OCI-LY7 (cell line): ENCODE measurements around the gene PRB2. TPM values are rescaled to one million over a fixed set of nuclear protein-coding genes. Genes with fewer than 3 reads are reported as not detected.

ENCODE experiments used
- BruUV-seq: library from RNA; stranded (reverse); fragments of 400-500 nt; replicated peaks from 2 replicates; lab custom pipeline; 2021; lab: Mats Ljungman, UMichigan
- CTCF ChIA-PET: fragments of 300-600 bp; sonication (Branson Sonifier 250); formaldehyde crosslinking; loops from one replicate; lab custom pipeline; 2022; ENCODE audit warnings: antibody characterized with exemption; ENCODE audit not compliant: unreplicated experiment; lab: Charles Lee
- POLR2A ChIA-PET: fragments of 300-600 bp; sonication (Branson Sonifier 250); formaldehyde crosslinking; loops from one replicate; lab custom pipeline; 2022; ENCODE audit warnings: antibody characterized with exemption; lab: Charles Lee
- DNase-seq: peaks from one replicate; pipeline ENCODE4 v3.0.0-alpha.2; 2015; ENCODE audit warnings: low spot score
- H2AFZ ChIP-seq: fragments of 200-600 bp; sonication (generic), shearing (Covaris generic); 2 replicates; pipeline ENCODE4 v1.6.1; 2014; ENCODE audit warnings: mild to moderate bottlenecking, antibody characterized with exemption, low read length, moderate library complexity
- H3K27ac ChIP-seq: fragments of 200-600 bp; sonication (generic); 2 replicates; pipeline ENCODE4 v1.5.1; 2014; ENCODE audit warnings: mixed run types, low read depth, mild to moderate bottlenecking, moderate library complexity, low read length, inconsistent platforms; ENCODE audit not compliant: poor library complexity, severe bottlenecking
- H3K36me3 ChIP-seq: fragments of 200-600 bp; sonication (generic); 2 replicates; pipeline ENCODE4 v1.6.1; 2014; ENCODE audit warnings: mild to moderate bottlenecking, antibody characterized with exemption, low read length, moderate library complexity, mixed read lengths; ENCODE audit not compliant: insufficient read depth
- H3K4me1 ChIP-seq: fragments of 200-600 bp; sonication (generic); 2 replicates; pipeline ENCODE4 v1.5.1; 2014; ENCODE audit warnings: mild to moderate bottlenecking, low read length; ENCODE audit not compliant: insufficient read depth, poor library complexity, severe bottlenecking
- H3K4me2 ChIP-seq: fragments of 200-600 bp; sonication (generic); 2 replicates; pipeline ENCODE4 v1.6.1; 2014; ENCODE audit warnings: mild to moderate bottlenecking, low read length
- H3K4me3 ChIP-seq: fragments of 200-600 bp; sonication (generic); 2 replicates; pipeline ENCODE4 v1.5.1; 2014; ENCODE audit warnings: mild to moderate bottlenecking, low read depth, low read length; ENCODE audit not compliant: poor library complexity, severe bottlenecking
- H3K79me2 ChIP-seq: fragments of 200-600 bp; sonication (generic); 2 replicates; pipeline ENCODE4 v1.6.1; 2016; ENCODE audit warnings: low read depth, mild to moderate bottlenecking, low read length, moderate library complexity, mixed read lengths; ENCODE audit not compliant: insufficient read depth
- H3K9me2 ChIP-seq: fragments of 200-600 bp; sonication (generic); 2 replicates; pipeline ENCODE4 v1.6.1; 2016; ENCODE audit warnings: mild to moderate bottlenecking, low read length, mixed read lengths; ENCODE audit not compliant: insufficient read depth
- H3K9me3 ChIP-seq: fragments of 200-600 bp; sonication (generic); 2 replicates; pipeline ENCODE4 v1.6.1; 2014; ENCODE audit warnings: mild to moderate bottlenecking, mixed run types, low read length, mixed read lengths
- H4K20me1 ChIP-seq: fragments of 200-600 bp; sonication (generic); 2 replicates; pipeline ENCODE4 v1.6.1; 2014; ENCODE audit warnings: mild to moderate bottlenecking, antibody characterized with exemption, low read length, moderate library complexity, mixed read lengths; ENCODE audit not compliant: insufficient read depth
- EZH2phosphoT487 ChIP-seq: fragments of 200-600 bp; sonication (generic); IDR thresholded peaks from 2 replicates; pipeline ENCODE4 v1.6.1; 2018; ENCODE audit warnings: low read depth, borderline replicate concordance, mild to moderate bottlenecking, mixed run types, antibody characterized with exemption, low read length, moderate library complexity, mixed read lengths
- intact Hi-C: fragments of 100-400 bp; cut with micrococcal nuclease; formaldehyde crosslinking; loops from one replicate; pipeline ENCODE4 v1.10.0; 2022; ENCODE audit not compliant: unreplicated experiment
- total RNA-seq, 2 experiments: library from RNA; depleted of rRNA in 1 of 2; stranded (reverse); fragments of >200 nt in 1 of 2; shearing (Covaris generic) in 1 of 2; gene quantifications; 2 replicates each; pipeline ENCODE4 v1.2.3, GENCODE V29; 2014 to 2022
- TF ChIP-seq, protein P1 (sequence below): fragments of 200-600 bp; sonication (generic); conservative IDR thresholded peaks from 2 replicates; pipeline ENCODE4 v1.5.1; 2014; ENCODE audit warnings: mild to moderate bottlenecking, antibody characterized with exemption, low read length, moderate library complexity, mixed read lengths

PRB2 gene
- total RNA-seq, 2 experiments from 2014 or later, result not detected

DNA sequence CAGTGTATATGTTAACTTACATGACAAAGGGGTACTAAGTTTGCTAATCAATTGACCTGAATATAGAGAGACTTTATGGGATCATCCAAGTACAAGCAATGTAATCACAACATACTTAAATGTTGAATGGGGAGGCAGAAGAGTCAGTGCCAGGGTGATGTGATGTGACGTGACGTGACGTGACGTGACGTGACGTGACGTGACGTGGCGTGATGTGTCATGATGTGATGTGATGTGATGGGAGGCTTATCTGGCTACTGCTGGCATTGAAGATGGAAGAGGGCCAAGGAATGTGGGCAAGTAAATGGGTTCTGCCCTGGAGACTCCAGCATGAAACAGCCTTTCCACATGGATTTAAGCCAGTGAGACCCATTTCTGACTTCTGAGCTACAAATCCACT, 46.9 kb downstream of the PRB2 start:
- Histone ChIP-seq H3K4me1 (no peaks in the 10 kb centered on the region), H2AFZ (no peak overlapping the region), H3K9me3 (no peaks in the 10 kb centered on the region), H3K4me2 (no peak overlapping the region), H4K20me1 (no peaks in the 10 kb centered on the region), H3K27ac (no peak overlapping the region), H3K9me2 (no peaks in the 10 kb centered on the region), H3K79me2 (no peaks in the 10 kb centered on the region), H3K36me3 (no peaks in the 10 kb centered on the region), H3K4me3 (no peak overlapping the region)
- intact Hi-C loops, result no loop called here
- ChIA-PET POLR2A (no interaction called here), CTCF (no interaction called here)
- BruUV-seq, result no TSS peak
- no peak for DNase-seq
- TF ChIP-seq, protein P1, sequence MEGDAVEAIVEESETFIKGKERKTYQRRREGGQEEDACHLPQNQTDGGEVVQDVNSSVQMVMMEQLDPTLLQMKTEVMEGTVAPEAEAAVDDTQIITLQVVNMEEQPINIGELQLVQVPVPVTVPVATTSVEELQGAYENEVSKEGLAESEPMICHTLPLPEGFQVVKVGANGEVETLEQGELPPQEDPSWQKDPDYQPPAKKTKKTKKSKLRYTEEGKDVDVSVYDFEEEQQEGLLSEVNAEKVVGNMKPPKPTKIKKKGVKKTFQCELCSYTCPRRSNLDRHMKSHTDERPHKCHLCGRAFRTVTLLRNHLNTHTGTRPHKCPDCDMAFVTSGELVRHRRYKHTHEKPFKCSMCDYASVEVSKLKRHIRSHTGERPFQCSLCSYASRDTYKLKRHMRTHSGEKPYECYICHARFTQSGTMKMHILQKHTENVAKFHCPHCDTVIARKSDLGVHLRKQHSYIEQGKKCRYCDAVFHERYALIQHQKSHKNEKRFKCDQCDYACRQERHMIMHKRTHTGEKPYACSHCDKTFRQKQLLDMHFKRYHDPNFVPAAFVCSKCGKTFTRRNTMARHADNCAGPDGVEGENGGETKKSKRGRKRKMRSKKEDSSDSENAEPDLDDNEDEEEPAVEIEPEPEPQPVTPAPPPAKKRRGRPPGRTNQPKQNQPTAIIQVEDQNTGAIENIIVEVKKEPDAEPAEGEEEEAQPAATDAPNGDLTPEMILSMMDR, result no peak
- no peak for TF ChIP-seq EZH2phosphoT487

DNA sequence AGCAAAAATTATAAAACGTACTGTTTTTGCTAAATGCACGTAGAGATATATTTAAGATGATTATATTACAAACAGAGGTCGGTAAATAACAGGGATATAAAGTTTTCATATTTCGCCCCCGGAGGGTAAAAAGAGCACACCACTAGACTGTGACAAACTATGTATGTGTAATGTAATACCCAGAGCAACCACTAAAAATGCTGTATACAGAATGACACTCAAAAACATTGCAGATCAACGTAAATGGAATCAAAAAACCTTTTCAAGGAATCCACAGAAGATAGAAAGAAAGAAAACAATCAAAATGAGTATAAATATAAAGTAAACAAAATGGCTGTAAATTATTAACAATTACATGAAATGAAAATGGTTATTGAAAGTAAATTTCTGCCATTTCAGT, 47.6 kb downstream of the PRB2 start:
- no peak for TF ChIP-seq EZH2phosphoT487
- TF ChIP-seq, protein P1, result peak; percentile 63; the same call in 1 of the 2 replicates
- Histone ChIP-seq H3K9me3 (no peaks in the 10 kb centered on the region), H3K36me3 (no peaks in the 10 kb centered on the region), H3K9me2 (no peaks in the 10 kb centered on the region), H3K79me2 (no peaks in the 10 kb centered on the region), H3K4me3 (no peak overlapping the region), H3K4me1 (no peaks in the 10 kb centered on the region), H4K20me1 (no peaks in the 10 kb centered on the region), H3K27ac (no peak overlapping the region), H3K4me2 (no peak overlapping the region), H2AFZ (no peak overlapping the region)
- no TSS peak for BruUV-seq
- intact Hi-C loops, result no loop called here
- POLR2A ChIA-PET, result no interaction called here
- CTCF ChIA-PET, result no interaction called here
- DNase-seq, result peak; percentile 5

DNA sequence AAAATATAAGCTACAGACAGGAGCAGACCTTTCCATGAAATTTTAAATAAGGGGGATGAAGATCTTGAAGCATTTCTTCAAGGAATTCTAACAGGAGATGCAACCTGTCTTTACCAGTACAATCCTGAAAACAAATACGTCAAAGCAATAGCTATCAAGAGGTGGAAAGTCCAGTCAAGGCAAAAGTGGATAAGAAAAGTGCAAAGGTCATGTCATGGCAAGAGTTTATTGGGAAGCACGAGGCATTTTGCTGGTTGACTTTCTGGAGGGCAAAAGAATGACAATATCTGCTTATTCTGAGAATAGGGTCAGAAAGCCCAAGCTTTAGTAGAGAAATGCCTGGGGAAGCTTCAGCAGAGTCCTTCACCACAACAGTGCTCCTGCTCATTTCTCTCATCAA, 50.9 kb downstream of the PRB2 start:
- no peak overlapping the region for H3K4me3 ChIP-seq
- no peaks in the 10 kb centered on the region for H3K36me3 ChIP-seq
- DNase-seq, result no peak
- TF ChIP-seq, protein P1, result no peak
- no peak for TF ChIP-seq EZH2phosphoT487
- CTCF ChIA-PET, result no interaction called here
- no peaks in the 10 kb centered on the region for H4K20me1 ChIP-seq
- no peaks in the 10 kb centered on the region for H3K9me2 ChIP-seq
- POLR2A ChIA-PET, result interaction anchor here (0.6 to 1.4 kb wide), 3 partner anchors 15 to 1848 kb away, joined by 3 to 4 read pairs (median 4); no protein-coding TSS in a partner anchor
- intact Hi-C loops, result no loop called here
- no peaks in the 10 kb centered on the region for H3K4me1 ChIP-seq
- H3K79me2 ChIP-seq, result no peaks in the 10 kb centered on the region
- H3K9me3 ChIP-seq, result no peaks in the 10 kb centered on the region
- H2AFZ ChIP-seq, result no peak overlapping the region
- H3K27ac ChIP-seq, result no peak overlapping the region
- no peak overlapping the region for H3K4me2 ChIP-seq
- no TSS peak for BruUV-seq

Other genes starting within 250 kb of the PRB2 start
- 5.8 and 8.4 TPM in 2 replicates for gene SMIM10L1, start 224.4 kb downstream of the PRB2 start, total RNA-seq (2014; rRNA removed; shearing (Covaris generic))
- 6.9 and 7.8 TPM in 2 replicates for gene SMIM10L1, start 224.4 kb downstream of the PRB2 start, total RNA-seq (2022)
- not detected in 2 replicates for gene TAS2R42, start 208.6 kb downstream of the PRB2 start, total RNA-seq (2014; rRNA removed; shearing (Covaris generic))
- not detected in 2 replicates for gene TAS2R42, start 208.6 kb downstream of the PRB2 start, total RNA-seq (2022)
- not detected in 2 replicates for gene PRB3, start 125.9 kb downstream of the PRB2 start, total RNA-seq (2014; rRNA removed; shearing (Covaris generic))
- gene PRB3, start 125.9 kb downstream of the PRB2 start, total RNA-seq (2022), result not detected in 2 replicates
- not detected in 2 replicates for gene PRB4, start 85.1 kb downstream of the PRB2 start, total RNA-seq (2014; rRNA removed; shearing (Covaris generic))
- not detected in 2 replicates for gene PRB4, start 85.1 kb downstream of the PRB2 start, total RNA-seq (2022)